Adrenal gland (tissue), 5 donors: ENCODE results near the gene MAGEA1.

Experiments
- CTCF ChIP-seq, 6 experiments: fragments of 450-650 bp in 4 of 6; fragments of 200-600 bp in 2 of 6; sonication (generic) in 1 of 6; IDR thresholded peaks; 1 replicate in 5 of 6; 2 replicates in 1 of 6; pipeline versions ENCODE4 v1.5.1 to v1.8.0; 2016 to 2021; ENCODE audit warnings: antibody characterized with exemption in 6 of 6, mild to moderate bottlenecking in 2 of 6, moderate library complexity in 1 of 6
- POLR2A ChIP-seq, 2 donors: fragments of 450-650 bp; IDR thresholded peaks; one replicate each; pipeline ENCODE4 v1.6.1; 2017; ENCODE audit warnings: antibody characterized with exemption in 2 of 2, mild to moderate bottlenecking in 2 of 2, moderate library complexity in 1 of 2
- donor health status: DM: no; HTN: no; CAD: no.

GRCh38 chrX:153225438-153226098, 46.5 kb downstream of the MAGEA1 start:
- TF ChIP-seq CTCF (IDR thresholded peaks at IDR 0.05) (no peak), POLR2A (IDR thresholded peaks at IDR 0.05) (no peak)
